ENCODE data around the gene CCR6.
"Not testable (repeated sequence)": the region's sequence is repeated elsewhere in the genome, so short reads cannot be mapped to it uniquely, and the experiment has no call there.

Gene CCR6

DNA sequence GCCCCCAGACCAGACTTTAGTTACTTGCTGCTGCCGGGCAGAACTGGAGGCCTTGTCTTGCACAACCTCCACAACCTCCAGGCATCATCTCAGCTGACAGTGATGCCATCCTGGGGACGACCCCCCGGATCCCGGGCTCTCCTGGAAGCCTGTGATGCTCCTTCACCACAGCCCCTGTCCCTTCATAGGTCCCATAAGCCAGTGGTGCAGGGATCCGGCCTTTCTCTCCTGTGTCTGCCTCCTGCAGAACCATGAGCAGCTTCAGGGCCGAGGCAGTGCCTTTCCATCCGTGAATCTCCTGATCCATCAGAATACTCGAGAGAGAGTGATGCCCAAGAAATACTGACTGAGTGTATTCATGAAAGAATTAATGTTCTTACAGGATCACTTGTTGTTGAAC, 57.2 kb downstream of the CCR6 start:
- DNase-seq, result not testable (repeated sequence)

DNA sequence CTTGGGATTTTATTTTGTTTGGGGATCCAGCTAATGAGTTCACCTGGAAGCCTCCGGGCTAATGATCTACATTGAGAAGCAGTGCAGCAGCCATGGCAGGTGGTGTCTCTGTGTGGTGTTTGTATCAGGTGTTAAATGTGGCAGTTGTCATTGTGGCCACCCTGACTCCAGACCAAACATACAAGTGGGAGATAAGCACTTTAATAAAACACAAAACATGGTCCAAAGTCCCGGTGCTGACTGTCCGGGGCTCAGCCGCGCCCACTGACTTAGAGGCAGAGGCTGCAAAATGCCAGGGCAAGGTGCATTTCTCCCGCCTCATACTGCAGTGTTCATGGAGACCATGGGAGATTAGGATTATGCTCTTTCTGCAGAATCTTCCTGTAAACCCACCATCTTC, 58.5 kb downstream of the CCR6 start:
- not testable (repeated sequence) for DNase-seq

DNA sequence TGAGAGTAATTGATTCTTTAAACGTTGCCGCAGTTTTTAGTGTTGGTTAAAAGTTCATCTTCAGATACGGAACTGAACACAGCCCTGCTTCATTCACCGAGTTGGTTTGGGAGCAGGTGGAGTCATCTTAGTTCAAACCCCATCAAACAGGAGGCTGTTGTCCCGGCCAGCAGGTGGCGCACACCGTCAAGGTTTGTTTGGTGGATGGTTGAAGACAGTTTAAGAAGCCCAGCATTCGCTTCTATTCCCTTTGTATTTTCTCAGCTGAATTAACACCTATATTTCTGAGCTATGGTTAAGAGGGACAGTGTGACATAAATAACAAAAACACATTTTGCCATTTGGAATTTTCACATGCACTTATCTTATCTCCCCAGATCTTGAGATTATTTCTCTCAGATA, 60.0 kb downstream of the CCR6 start:
- not testable (repeated sequence) for DNase-seq

DNA sequence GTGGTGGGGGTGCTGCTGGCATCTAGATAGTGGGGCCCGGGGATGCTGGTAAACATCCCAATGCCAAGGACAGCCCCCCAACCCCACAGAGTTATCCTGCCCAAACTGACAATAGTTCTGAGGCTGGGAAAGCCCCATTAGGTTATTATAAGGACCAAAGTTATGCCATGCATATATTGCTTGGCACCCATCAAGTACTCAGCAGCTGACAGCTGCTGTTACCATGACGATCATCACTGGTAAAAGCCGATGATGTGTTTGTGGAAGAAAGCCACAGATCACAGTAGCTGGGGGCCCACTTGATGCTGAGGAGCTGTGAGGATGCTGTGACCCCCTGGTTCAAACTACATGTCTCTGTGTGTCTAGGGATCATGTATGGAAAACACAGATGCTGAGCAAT, 62.2 kb downstream of the CCR6 start:
- not testable (repeated sequence) for DNase-seq

DNA sequence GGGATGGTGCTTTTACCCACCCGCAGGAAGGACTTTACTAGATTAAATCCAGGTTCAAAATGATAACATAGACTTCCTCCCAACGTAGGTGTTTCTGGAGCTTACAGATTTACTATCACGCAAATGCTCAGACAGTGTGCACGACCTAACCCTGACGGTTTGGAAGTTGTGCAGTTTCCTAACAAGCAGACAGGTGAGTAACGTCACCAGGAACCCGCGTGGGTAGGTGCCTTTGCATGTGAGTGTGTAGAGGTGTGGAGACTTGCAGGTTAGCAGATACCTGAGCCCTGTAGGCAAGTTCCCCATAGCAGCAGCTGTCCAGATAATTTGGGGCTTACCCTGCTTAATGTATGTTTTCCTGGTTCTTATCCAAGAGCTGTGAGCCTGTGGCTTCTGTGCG, 64.4 kb downstream of the CCR6 start:
- not testable (repeated sequence) for DNase-seq

Measured in activated effector memory CD4-positive, alpha-beta T cell treated with Interleukin-2 at 50 U/mL for 16 hours (primary cell).